NB4 (cell line): ENCODE results near the gene ARHGAP15.

Source experiments
- DNase-seq: peaks from one replicate; pipeline ENCODE4 v3.0.0; 2010; ENCODE audit warnings: low read depth
- H3K4me3 ChIP-seq: one replicate; pipeline ENCODE4 v1.5.1; 2011; ENCODE audit warnings: mild to moderate bottlenecking, low read depth, low read length, moderate library complexity
- CTCF ChIP-seq: IDR thresholded peaks from one replicate; pipeline ENCODE4 v1.5.1; 2012; ENCODE audit warnings: low read depth, low read length
- MYC ChIP-seq: IDR thresholded peaks from 2 replicates; pipeline ENCODE4 v1.6.1; 2011; ENCODE audit warnings: low read depth, low read length
- POLR2A ChIP-seq: IDR thresholded peaks from 2 replicates; pipeline ENCODE4 v1.6.1; 2011; ENCODE audit warnings: mild to moderate bottlenecking; ENCODE audit not compliant: insufficient read length; ENCODE audit errors: extremely low read depth
- TF ChIP-seq, protein P1 (sequence below): IDR thresholded peaks from 2 replicates; pipeline ENCODE4 v1.6.1; 2011; ENCODE audit warnings: low read depth, low read length

ARHGAP15 gene

GRCh38 chr2:143603035-143603655 is 473.9 kb downstream of the ARHGAP15 start:
- DNase-seq, result no peak
- TF ChIP-seq, protein P1, sequence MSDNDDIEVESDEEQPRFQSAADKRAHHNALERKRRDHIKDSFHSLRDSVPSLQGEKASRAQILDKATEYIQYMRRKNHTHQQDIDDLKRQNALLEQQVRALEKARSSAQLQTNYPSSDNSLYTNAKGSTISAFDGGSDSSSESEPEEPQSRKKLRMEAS, result no peak
- TF ChIP-seq CTCF (no peak), MYC (no peak), POLR2A (no peak)
- H3K4me3 ChIP-seq, result no peak overlapping the region

DNA sequence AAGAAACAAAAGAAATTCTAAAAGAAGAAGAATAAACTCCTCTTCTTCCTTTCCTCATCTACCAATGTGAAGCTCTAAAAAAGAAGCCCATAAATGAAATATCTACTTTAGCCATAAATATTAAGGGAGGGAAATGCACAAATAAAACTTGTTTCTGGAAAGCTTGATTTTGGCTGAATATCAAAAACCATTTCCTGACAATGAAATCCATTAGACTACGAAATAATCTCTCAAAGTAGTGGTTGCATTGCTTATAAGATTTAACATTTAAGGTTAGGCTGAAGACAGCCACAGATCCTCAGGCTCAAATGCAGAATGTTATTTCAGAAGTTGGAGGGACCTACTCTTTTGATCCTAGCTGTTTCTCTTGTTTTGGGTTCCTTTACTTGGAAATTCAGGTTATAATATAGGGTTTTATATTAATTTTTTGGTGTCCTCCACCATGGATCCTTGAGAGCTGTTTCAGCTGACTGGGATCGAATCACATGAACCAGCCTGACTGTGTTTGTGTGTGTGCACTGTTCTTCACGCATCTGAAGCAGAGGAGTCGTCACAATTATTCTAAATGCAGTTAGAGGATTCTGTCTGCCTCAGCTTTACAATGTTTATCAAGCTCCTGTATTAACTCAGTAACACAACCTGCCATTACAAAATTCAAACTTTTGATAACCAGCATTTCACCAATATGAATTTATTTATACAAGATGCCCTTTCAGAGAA is 474.8 kb downstream of the ARHGAP15 start:
- DNase-seq, result no peak
- H3K4me3 ChIP-seq, result no peak overlapping the region
- no peak for TF ChIP-seq POLR2A
- TF ChIP-seq, protein P1, result no peak
- TF ChIP-seq MYC, result no peak
- TF ChIP-seq CTCF, result no peak

GRCh38 chr2:143604566-143604959 is 475.3 kb downstream of the ARHGAP15 start:
- no peak for DNase-seq
- no peak overlapping the region for H3K4me3 ChIP-seq
- TF ChIP-seq POLR2A, result no peak
- no peak for TF ChIP-seq MYC
- no peak for TF ChIP-seq CTCF
- TF ChIP-seq, protein P1, result no peak

- no peak overlapping the region for H3K4me3 ChIP-seq
- DNase-seq, result no peak
- no peak for TF ChIP-seq MYC
- TF ChIP-seq, protein P1, result no peak
- no peak for TF ChIP-seq POLR2A
- no peak for TF ChIP-seq CTCF
Measured at GRCh38 chr2:143607231-143608062, 478.2 kb downstream of the ARHGAP15 start.

- no peak for DNase-seq
- no peak for TF ChIP-seq POLR2A
- no peak for TF ChIP-seq CTCF
- TF ChIP-seq MYC, result no peak
- TF ChIP-seq, protein P1, result no peak
Measured at GRCh38 chr2:143608063-143608423, 478.8 kb downstream of the ARHGAP15 start.

More at GRCh38 chr2:143608063-143608423, 478.8 kb downstream of the ARHGAP15 start:
- H3K4me3 ChIP-seq, result no peak overlapping the region
